Stimulated activated CD4-positive, alpha-beta T cell treated with anti-CD3 and anti-CD28 coated beads, Interleukin-4, amount 100 ng/mL, for 4 hours (primary cell): ENCODE data around the gene RAB17.

Experiments used
- DNase-seq, 2 experiments: peaks; one replicate each; pipeline ENCODE4 v3.0.0-alpha.2; 2020

Gene RAB17

DNA sequence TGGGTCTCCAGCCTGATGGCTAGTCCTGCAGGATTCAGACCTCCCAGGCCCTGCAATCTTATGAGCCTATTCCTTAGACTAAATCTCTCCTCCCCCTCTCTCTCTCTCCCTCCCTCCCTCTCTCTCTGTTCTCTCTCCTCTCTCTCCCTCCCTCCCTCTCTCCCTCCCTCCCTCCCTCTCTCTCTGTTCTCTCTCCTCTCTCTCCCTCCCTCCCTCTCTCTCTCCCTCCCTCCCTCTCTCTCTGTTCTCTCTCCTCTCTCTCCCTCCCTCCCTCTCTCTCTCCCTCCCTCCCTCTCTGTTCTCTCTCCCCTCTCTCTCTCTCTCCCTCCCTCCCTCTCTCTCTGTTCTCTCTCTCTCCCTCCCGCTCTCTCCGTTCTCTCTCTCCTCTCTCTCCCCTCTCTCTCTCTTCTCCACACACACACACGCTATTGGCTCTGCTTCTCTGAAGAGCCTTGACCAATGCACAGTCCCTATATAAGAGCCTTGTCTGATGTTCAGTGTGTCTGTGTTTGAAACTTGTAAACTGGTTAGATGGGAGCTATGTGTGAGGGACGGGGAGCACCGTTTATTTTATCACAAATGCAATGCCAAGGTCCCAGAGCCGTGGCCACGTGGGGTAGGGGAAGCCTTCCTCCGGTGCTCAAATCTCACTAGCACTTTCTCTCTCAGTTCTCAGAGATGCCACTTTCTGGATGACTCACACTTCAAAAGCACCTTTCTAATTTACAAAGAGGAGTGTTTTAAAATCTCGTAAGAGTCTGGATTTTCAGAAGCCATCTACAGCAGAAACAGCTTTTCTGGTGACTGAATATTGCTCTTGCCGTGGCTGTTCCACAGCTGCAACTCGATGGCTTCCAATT lies 33.5 kb downstream of the RAB17 start:
- DNase-seq: peak; percentile 41 to 47

DNA sequence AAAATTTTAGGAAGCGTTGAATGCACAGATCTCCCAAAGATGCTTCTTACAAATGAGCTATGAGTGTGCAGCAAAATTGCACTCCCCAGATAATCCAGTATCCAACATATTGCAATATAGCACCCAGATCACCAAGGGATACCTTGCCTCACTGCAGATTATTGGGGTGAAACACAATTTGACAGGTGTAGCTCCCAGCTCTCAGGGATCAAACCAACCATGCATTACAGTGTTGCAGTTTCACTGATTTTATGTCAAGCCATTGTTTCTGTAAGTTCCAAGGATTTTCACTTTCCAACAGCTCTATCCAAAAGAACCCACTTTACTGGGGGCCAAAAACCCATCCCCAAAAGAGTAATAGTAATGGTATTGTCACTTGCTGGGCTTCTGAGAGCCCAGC lies 35.0 kb downstream of the RAB17 start:
- DNase-seq: no peak

DNA sequence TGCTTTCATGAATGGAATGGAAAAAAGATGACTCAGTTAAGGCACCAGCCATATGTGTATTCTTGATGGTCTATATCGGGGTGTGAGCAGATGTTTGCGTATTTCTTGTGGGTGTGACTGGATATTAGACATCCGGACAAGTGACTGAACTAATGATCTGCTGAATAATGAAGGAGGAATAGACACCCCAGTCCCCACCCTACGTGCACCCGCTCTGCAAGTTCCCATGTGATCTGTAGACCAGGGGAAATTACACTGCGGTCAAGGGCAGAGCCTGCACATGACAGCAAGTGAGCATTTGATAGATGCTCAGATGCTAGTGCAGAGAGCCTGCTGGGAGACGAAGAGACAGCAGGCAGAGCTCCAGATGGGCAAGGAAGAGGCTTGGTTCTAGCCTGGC lies 36.6 kb downstream of the RAB17 start:
- DNase-seq: no peak

DNA sequence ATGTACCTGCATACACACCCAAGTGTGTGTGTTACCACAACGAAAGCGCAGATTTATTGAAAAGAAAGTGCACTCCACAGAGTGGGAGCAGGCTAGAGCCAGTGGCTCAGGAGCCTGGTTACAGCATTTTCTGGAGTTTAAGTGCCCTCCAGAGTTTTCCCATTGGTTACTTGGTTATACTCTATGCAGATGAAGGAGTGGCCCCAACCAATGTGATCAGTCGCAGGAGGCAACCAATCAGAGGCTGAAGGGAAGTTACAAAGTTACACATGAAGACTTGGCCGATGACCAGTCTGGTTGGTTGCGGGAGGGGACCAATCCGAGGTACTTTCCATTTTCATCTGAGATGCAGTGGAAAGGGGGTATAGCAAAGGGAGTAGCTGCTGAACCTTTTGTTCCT lies 37.6 kb downstream of the RAB17 start:
- no peak for DNase-seq

DNA sequence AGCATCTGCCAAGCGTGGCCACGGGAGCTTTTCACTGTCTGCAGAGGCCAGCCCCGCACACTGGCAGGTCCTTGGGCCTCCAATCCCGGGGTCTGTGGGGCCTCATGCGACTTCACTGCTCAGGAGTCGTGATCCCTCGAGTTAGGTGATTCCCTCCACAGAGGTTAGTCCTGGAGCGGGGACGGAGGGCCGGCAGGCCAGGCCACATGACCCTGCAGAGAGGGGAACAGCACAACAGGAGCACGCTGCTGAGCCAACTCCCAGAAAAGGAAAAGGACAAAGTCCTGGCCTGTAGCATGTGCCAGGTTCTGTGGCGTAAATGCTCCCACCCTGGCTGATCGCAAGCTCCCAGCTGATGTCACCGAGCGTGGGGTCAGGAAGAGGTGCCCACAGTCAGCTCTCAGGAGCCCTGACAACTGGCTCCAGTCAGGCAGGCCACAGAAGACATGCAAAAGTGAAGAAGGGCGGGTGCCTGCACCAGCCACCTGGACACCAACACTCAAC lies 39.4 kb downstream of the RAB17 start:
- no peak for DNase-seq

DNA sequence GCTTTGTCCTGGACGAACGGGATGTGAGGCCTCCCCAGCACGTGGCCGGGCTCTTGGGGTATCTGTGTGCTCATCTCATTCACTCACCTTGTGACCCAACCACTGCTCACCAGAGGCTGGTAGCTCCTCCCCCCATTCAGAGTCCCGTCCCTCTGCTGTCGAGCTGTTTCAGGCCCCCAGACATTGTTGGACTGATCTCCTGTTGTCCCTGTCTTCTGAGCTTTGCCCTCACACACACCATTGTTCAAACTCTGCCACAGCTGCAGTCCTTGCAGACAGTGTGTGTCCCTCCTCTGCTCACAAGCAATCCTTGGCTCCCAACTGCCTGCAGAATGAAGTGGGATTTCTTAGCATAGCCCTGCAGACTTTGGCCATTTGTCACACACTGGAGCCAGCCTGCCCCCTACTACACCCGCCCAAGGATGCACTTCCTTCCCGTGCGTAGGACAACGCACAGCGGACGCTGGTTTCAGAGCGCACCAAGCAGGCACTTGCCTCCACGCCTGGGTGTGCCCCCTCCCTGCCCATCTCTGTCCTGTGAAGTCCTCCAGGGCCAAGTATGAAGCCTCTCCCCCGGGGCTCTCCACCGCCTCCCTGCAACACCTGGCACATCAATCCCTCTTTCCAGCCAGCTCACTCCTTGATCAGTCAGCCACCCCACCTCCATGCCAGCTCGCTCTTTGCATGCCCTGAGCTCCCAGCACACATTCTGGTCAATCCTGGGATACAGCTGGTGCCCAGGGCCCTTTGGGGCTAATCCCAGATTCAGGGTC lies 40.7 kb downstream of the RAB17 start:
- no peak for DNase-seq

DNA sequence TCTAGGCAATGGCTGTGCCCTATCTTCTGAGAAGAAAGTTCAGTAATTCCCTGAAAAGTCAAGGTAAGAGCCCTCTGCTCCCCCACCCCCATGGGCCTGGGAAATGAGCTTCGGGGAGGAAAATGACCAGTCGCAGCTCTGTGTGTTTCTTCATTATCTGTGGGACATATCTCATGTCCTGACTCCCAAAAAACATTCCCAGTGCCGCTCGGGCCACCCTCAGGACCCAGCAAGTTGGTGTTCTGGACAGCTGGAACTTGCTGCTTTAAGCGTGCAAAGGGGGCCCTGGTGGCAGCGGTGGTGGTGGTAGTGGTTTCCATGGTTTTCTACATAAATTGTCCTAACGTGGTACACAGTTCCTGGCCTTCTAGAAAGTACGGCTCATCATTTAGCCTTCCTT lies 41.3 kb downstream of the RAB17 start:
- no peak for DNase-seq

DNA sequence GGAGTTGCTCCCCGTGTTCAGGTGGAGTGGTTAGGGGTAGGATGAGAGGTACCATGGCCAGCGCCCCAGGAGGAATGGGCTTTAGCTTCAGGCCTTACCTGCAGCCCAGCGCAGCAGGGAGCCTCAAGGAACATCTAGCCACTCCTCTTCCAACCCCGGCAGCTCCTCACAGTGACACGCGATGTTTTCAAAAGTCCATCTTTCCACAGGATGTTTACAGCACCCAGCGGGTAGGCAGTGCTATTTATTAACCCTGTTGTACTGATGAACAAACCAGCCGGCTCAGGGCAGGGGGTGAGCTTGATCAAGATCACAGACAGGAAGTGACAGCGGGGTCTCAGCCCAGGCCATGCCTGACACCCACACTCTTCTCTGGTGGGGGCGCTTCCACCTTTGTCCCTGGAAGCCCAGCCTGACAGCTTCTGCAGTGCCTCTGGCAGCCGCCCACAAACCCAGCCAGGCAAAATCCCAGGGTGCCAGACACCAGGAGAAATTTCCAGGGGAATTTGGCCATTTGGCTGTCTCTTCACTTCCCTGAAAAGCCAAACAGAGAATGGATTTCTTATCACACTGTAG lies 42.6 kb downstream of the RAB17 start:
- DNase-seq: no peak

DNA sequence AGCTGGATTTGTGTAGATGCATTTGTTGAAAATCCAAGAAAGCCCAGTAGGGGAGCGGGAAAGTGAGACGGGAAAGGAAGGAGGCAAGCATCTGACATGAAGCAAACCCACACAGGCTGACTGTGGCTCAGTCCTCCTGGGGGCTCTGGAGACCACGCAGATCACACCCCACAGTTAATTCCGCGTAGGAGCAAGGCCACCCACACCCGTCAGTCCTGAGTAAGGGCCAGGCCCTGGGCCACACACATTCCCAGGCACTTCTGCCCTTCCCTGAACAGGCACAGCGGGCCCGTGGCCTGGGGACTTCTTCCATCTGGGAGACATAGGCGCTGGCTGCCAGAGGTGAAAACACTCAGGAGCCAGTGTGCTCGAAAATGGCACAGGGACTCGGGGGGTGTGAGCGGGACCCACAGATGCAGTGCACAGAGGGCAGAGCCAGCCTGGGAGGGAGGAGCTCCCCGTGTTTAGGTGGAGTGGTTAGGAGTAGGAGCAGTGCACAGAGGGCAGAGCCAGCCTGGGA lies 43.6 kb downstream of the RAB17 start:
- DNase-seq: no peak

DNA sequence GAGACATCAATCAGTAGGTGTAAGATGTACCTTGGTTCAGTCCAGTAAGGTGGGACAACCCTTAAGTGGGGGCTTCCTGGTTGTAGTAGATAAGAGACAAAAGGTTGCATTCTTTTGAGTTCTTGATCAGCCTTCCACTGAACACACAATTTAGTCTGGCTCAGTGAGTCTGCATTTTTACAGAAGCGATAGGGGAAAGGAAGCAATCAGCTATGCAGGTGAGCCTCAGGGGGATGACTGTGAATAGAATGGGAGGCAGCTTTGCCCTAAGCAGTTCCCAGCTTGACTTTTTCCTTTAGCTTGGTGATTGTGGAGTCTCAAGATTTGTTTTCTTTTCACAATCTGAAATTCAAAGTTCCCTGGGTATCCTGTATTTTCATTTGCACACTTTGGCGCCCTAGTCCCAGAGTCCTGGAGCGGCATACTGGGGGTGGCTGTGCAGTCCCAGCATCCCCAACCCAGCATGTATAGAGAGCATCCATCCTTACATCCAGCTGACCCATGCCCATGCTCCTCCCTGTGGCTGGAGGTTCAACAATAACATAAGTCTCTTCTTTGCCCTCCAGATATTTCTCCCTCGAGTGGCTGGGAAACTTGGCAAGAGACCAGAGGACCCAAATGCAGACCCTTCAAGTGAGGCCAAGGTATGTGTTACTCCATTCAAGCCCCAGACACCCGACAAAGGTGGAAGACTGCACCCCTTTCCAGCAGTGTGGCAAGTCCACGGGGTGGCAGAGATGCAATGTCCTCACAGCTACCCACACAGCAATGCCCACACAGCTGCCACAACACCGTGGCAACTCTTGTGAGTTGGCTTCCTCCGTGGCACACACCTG lies 44.3 kb downstream of the RAB17 start:
- no peak for DNase-seq

DNA sequence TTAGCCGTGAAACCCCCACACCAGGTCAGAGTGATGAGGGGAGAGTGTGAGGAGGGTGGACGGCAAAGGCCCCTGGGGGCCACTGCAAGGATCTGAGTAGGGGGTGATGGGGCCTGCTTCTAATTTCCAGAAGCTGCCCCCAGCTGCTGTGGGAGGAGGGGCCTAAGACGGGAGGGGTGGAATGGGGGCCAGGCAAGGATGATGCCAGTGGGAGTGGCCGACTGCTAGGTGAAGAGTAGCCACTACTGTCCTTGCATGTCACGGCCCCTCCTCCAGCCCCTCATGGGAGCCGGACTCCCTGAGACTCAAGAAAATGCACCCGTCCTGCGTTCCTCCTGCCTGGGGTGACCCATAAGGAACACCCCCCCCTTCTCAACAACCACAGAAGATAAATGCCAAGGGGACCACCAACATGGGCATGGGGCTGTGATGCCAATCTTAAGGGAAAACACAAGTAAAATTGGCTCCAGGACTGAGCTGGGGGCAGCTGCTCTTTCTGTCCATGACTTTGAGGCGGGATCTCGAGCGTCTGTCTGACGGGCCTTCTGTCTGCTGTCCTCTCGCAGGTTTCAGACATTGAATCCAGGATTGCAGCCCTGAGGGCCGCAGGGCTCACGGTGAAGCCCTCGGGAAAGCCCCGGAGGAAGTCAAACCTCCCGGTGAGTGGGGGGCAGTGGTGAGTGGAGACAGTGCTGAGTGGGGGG lies 48.4 kb downstream of the RAB17 start:
- no peak for DNase-seq

DNA sequence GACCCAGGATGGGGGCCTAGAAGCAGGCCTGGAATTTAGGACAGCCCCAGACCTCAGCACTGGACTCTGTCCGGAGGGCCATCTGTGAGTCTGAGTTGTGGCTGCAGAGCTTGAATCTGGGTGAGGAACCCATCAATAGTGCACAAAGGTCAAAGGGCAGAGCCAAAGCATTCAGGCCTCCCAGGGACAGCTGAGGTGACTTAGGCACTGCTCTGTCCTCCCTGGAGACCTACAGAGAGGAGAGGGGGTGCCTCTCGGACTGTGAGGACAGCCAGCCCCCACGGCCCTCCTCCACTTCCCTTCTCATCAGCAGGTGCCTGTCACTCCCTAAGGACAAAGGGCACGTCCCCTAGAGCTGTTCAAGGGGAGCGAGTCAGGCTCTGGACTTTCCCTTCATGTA lies 49.3 kb downstream of the RAB17 start:
- DNase-seq: no peak

DNA sequence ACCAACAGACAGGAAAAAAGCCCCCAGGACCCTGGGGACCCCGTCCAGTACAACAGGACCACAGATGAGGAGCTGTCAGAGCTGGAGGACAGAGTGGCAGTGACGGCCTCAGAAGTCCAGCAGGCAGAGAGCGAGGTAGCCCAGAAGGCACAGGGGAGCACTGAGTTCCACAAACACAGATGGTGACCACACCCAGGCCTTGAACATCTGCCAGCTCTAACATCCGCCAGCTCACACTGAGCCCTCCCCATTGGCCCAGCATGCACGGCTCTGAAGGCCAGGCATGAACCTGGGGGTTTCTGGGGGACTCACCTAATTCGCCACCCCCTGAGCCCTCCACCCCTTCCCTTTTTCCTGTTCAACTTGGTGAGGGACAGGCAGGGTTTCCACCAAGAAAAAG lies 49.7 kb downstream of the RAB17 start:
- no peak for DNase-seq

DNA sequence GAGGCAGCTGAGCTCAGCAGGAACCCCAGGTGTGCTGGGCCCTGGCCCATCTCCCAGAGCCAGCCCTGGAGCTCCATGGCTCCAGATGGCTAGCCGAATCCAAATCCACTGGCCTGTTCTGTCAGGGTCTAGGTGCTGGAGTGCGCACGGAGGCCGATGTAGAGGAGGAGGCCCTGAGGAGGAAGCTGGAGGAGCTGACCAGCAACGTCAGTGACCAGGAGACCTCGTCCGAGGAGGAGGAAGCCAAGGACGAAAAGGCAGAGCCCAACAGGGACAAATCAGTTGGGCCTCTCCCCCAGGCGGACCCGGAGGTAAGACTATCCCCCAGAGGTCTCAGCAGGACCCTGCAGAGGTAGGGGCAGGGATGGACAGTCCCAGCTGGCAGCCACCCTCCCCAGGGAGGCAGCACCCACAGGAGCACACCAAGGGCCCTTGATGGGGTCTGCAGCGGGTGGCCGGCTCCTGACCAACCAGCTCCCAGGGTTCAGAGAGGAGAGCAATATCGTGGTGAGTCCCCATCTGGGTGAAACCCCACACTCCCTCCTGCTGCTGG lies 50.2 kb downstream of the RAB17 start:
- no peak for DNase-seq

DNA sequence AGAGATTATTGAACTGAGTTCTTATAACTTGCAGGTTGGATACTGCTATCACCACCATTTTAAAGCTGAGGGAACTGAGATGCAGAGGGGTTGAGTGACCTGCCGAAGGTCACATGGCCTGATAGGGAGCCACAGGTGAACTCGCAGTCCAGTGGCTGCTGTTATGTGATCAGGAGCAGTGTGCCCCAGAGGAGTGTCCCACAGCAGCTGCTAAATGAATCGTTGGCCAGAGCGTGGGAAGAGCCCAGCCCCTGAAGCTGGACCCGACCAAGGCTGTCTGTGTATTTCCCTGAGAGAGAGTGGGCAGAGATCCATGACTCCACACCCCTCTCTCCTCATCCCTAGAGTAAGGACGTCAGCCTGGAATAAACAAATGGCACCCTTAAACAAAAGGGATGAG lies 50.9 kb downstream of the RAB17 start:
- no peak for DNase-seq

DNA sequence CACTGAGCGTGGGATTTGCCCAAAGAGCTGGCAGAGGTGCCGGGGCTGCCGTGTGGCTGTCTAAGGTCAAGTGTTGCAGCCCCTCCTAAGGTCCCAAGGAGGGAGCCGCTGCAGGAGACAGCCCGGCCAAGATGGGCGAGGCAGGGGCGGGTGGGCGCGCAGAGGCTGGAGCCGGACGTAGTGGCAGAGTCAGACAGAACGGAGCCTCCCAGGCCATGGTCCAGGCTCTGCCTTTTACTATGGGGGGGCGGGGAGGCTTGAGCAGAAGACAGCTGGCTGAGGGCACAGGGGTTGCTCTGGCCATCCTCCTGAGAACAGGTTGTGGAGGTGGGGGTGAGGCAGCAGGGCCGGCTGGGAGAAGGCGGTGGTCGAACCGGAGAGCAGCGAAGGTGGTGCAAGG lies 51.6 kb downstream of the RAB17 start:
- DNase-seq: no peak

DNA sequence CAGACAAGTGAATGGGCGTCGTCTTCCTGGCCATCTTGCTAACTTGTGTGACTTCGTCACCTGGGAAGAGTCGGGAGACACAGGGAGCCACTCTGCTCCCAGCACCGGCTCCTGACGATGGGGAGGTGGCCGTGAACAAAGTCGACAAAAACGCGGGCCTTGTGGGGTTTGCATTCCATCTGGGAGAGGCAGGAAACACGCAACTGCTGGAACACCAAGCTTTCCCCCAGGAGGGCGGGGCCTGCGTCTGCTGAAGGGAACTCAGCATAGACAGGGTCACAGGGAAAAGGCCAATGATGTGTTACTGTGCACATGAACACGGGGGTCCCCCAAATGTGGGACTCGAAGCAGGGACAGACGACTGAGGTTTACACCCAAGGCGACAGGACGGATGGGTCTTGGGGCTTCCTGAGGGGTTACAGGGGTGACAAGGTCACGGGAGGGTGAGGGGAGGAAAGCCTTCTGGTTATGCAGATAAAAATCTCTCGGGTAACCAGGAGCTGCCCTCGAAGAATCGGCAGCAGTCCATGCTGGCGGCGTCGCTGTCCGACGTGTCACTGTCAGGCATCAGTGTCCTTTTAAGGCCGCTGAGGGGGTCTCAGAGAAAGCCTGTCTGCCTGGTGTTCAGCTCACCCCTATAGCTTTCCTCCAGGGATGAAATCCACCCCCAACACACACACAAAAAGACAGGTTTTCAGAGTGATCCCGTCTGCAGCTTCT lies 52.4 kb downstream of the RAB17 start:
- DNase-seq: no peak

DNA sequence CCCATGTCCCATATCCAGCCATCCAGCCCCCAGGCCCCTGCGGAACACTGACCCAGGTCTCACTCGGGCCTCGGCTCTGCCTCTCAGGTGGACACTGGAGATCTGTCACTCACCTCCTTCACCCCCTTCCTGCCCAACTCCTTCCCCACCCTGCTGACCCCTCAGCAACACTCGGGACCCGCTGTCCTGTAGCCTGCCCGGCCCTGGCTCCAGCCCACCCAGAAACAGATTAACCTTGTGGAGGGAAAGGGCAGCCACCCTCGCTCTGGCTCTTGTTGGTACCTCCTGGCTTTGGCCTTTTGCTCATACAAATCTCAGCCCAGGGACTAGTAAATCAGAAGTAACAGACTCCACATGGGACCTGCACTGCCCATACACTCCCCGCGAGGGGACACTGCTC lies 53.9 kb downstream of the RAB17 start:
- no peak for DNase-seq

DNA sequence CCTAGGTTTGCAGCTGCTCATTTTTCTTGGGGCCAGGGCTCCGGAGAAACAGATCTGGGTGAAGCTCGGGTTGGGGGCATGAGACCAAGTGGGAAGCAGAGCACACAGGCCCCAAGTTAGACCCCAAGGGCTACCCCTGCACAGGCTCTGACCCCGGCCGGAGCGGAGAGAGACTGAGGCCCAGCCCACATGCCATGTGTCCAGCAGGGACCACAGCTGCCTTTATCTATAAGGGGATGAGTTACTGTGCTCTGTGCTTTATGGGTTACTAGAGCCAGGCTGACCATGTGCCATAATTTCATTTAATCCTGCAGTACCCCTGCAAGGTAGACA lies 54.5 kb downstream of the RAB17 start:
- no peak for DNase-seq

DNA sequence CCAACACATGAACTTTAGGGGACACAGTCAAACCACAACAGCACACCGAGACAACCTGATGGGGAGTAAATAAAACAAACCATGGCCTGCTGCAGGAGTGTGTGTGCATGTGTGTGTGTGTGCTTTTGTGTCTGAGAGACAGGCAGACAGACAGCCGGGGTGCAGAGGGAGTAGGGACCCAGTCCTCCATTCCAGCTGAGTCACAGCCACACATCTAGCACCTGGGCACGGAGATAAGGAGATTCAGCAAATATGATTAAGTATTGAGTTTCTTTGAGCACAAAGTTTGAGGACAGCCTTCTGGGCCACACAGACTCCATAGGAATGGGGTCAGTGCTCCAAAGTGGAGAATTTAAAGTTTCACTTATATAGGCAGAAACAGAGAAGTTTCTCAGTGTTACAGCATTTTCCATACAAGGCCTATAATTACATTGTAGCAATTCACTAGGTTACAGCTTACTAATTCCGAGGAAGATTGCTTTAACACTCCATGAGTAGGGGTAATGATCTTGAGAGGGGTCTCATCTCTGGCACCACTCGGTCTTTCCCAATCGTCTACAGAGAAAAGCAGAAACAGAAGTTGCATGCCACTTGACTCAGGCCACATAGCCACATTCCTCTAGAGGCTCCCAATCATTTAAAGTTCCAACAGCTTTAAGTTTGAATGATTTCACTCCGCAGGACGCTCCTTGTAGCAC lies 55.0 kb downstream of the RAB17 start:
- DNase-seq: no peak
